B cell (primary cell): ENCODE data around the gene SLC22A17. TPM values are rescaled to one million over a fixed set of nuclear protein-coding genes. Genes with fewer than 3 reads are reported as not detected.

ENCODE experiments used
- ATAC-seq: fragments of 200-7000 bp; cut with Tn5 transposase; one replicate; pipeline ENCODE4 v1.10.0; 2021; ENCODE audit warnings: low read depth, mild to moderate bottlenecking, moderate number of reproducible peaks, moderate library complexity
- CTCF ChIA-PET: fragments of 350-600 bp; sonication (Branson Sonifier 250); formaldehyde crosslinking; loops from one replicate; lab custom pipeline; 2021; ENCODE audit warnings: antibody characterized with exemption, inconsistent platforms; lab: Charles Lee
- POLR2A ChIA-PET: fragments of 350-600 bp; sonication (Branson Sonifier 250); formaldehyde crosslinking; loops from one replicate; lab custom pipeline; 2021; ENCODE audit warnings: antibody characterized with exemption; lab: Charles Lee
- DNase-seq: peaks from one replicate; pipeline ENCODE4 v3.0.0; 2013
- H2AFZ ChIP-seq: 2 replicates; pipeline ENCODE4 v1.6.1; 2012; ENCODE audit warnings: mild to moderate bottlenecking, low read depth, low read length; ENCODE audit not compliant: insufficient read depth, poor library complexity, severe bottlenecking
- H3K27ac ChIP-seq, 2 donors: 1 replicate in 1 of 2; 2 replicates in 1 of 2; pipeline ENCODE4 v1.5.1; 2012 to 2013; ENCODE audit warnings: low read length in 2 of 2, mild to moderate bottlenecking in 2 of 2, moderate library complexity in 1 of 2
- H3K27me3 ChIP-seq, 4 experiments: fragments of 200-600 bp in 1 of 4; sonication (generic) in 1 of 4; replicated peaks in 1 of 4; 1 replicate in 2 of 4; 2 replicates in 2 of 4; pipeline versions ENCODE4 v1.6.1 to v1.7.0; 2013 to 2016; ENCODE audit warnings: low read length in 3 of 4, mild to moderate bottlenecking in 2 of 4, mixed read lengths in 1 of 4, moderate library complexity in 1 of 4; ENCODE audit not compliant: insufficient read depth in 4 of 4, control insufficient read depth in 3 of 4; ENCODE audit errors: control extremely low read depth in 1 of 4
- H3K36me3 ChIP-seq, 2 experiments: replicated peaks in 1 of 2; 1 replicate in 1 of 2; 2 replicates in 1 of 2; pipeline versions ENCODE4 v1.6.1 to v1.7.1; 2013; ENCODE audit warnings: low read length in 1 of 2; ENCODE audit not compliant: insufficient read depth in 2 of 2, control insufficient read depth in 1 of 2; ENCODE audit errors: control extremely low read depth in 1 of 2, extremely low read depth in 1 of 2
- H3K4me1 ChIP-seq, 2 donors: fragments of 200-600 bp in 1 of 2; sonication (generic) in 1 of 2; 1 replicate in 1 of 2; 2 replicates in 1 of 2; pipeline versions ENCODE4 v1.5.1 to v1.6.1; 2013 to 2017; ENCODE audit warnings: low read length in 2 of 2; ENCODE audit not compliant: control insufficient read depth in 2 of 2, insufficient read depth in 2 of 2
- H3K4me2 ChIP-seq: replicated peaks from 2 replicates; pipeline ENCODE3; 2012; ENCODE audit warnings: mild to moderate bottlenecking, low read depth, low read length; ENCODE audit not compliant: poor library complexity, severe bottlenecking
- H3K4me3 ChIP-seq, 5 experiments: fragments of 200-600 bp in 1 of 5; sonication (generic) in 1 of 5; 1 replicate in 3 of 5; 2 replicates in 2 of 5; pipeline versions ENCODE4 v1.5.1 to v1.7.0; 2011 to 2016; ENCODE audit warnings: low read length in 4 of 5, mild to moderate bottlenecking in 4 of 5, low read depth in 2 of 5, control low read depth in 1 of 5, moderate library complexity in 1 of 5; ENCODE audit not compliant: insufficient read depth in 1 of 5; ENCODE audit errors: control extremely low read depth in 1 of 5, extremely low read depth in 1 of 5
- H3K79me2 ChIP-seq: fragments of 200-600 bp; sonication (generic); one replicate; pipeline ENCODE4 v1.6.0; 2016; ENCODE audit warnings: low read length; ENCODE audit not compliant: control insufficient read depth, insufficient read depth
- H3K9ac ChIP-seq: fragments of 200-600 bp; sonication (generic); 2 replicates; pipeline ENCODE4 v1.6.1; 2017; ENCODE audit warnings: mild to moderate bottlenecking, low read length, moderate library complexity
- H3K9me3 ChIP-seq, 3 donors: one replicate each; pipeline versions ENCODE4 v1.6.1 to v1.7.1; 2013; ENCODE audit warnings: low read length in 2 of 3; ENCODE audit not compliant: control insufficient read depth in 2 of 3, insufficient read depth in 1 of 3; ENCODE audit errors: control extremely low read depth in 1 of 3
- H4K20me1 ChIP-seq: 2 replicates; pipeline ENCODE4 v1.6.0; 2012; ENCODE audit warnings: mild to moderate bottlenecking, low read length; ENCODE audit not compliant: insufficient read depth, control insufficient read depth, poor library complexity, severe bottlenecking
- H3K27ac Mint-ChIP-seq: one replicate; pipeline ENCODE4 v1.8.0; 2021; ENCODE audit warnings: mixed read lengths
- H3K27me3 Mint-ChIP-seq: one replicate; pipeline ENCODE4 v1.8.0; 2021; ENCODE audit warnings: mixed read lengths
- H3K4me1 Mint-ChIP-seq: one replicate; pipeline ENCODE4 v1.8.0; 2021; ENCODE audit warnings: mixed read lengths
- H3K4me3 Mint-ChIP-seq: one replicate; pipeline ENCODE4 v1.8.0; 2021; ENCODE audit warnings: mixed read lengths
- H3K9me3 Mint-ChIP-seq: one replicate; pipeline ENCODE4 v1.8.0; 2022; ENCODE audit warnings: mixed read lengths; ENCODE audit not compliant: insufficient read depth
- CTCF ChIP-seq: fragments of 200-600 bp; IDR thresholded peaks from one replicate; pipeline ENCODE4 v1.8.0; 2022; ENCODE audit warnings: antibody characterized with exemption, mild to moderate bottlenecking
- EZH2 ChIP-seq: IDR thresholded peaks from 2 replicates; pipeline ENCODE4 v1.6.1; 2012; ENCODE audit warnings: borderline replicate concordance, low read depth, mild to moderate bottlenecking, moderate library complexity, low read length; ENCODE audit not compliant: insufficient read depth, poor library complexity, severe bottlenecking
- WGBS: methylation state at CpG from one replicate; pipeline ENCODE4 v1.1.5; 2013; ENCODE audit warnings: missing lambda C conversion rate; ENCODE audit not compliant: insufficient coverage; 5-methylcytosine and 5-hydroxymethylcytosine counted together
- intact Hi-C: fragments of 100-400 bp; cut with micrococcal nuclease; formaldehyde crosslinking; loops from one replicate; pipeline ENCODE4 v1.10.0; 2022
- polyA plus RNA-seq: library from polyadenylated mRNA; depleted of rRNA; stranded (reverse); fragments of >200 nt; gene quantifications from 2 replicates; pipeline ENCODE4 v1.2.3, GENCODE V29; 2012
- total RNA-seq, 2 donors: library from RNA; stranded (reverse); fragments of 120-200 nt in 1 of 2; gene quantifications; 1 replicate in 1 of 2; 2 replicates in 1 of 2; pipeline versions ENCODE4 v1.2.3 to v1.2.4, GENCODE V29; 2013 to 2022

Gene SLC22A17
- total and polyA plus RNA-seq, 2 donors (not counting 1 experiment from before 2014, with no cell fraction given) = 0.89 to 0.92 TPM

- no peak overlapping the region for H3K4me3 Mint-ChIP-seq
- peaks cover 7 to 32% of the 10 kb centered on the region in 2 experiments for H3K36me3 ChIP-seq
- WGBS = 96% methylated on average over 14 of the region's 18 CpGs
- H3K4me1 Mint-ChIP-seq = peaks cover 35% of the 10 kb centered on the region
- no peak overlapping the region for H2AFZ ChIP-seq
- H3K4me3 ChIP-seq = no peak overlapping the region
- peaks cover 15% of the 10 kb centered on the region for H3K79me2 ChIP-seq
- ChIA-PET POLR2A (interaction anchor here (4.4 kb wide), 1 partner anchor 22 kb away, joined by 84 read pairs; the partner anchor contains the start of gene PPP1R3E), CTCF (interaction anchor here (1.1 to 6.7 kb wide), 5 partner anchors 22 to 239 kb away, joined by 3 to 56 read pairs (median 21); partner anchors contain the start of gene PPP1R3E)
- H3K9me3 Mint-ChIP-seq = no peaks in the 10 kb centered on the region
- no peaks in the 10 kb centered on the region for H3K27me3 ChIP-seq
- H3K27ac ChIP-seq = no peak overlapping the region
- peaks cover 13% of the 10 kb centered on the region for H4K20me1 ChIP-seq
- intact Hi-C loops = no loop called here
- DNase-seq (no peak), ATAC-seq (no peak)
- TF ChIP-seq CTCF (no peak), EZH2 (no peak)
- no peaks in the 10 kb centered on the region for H3K9me3 ChIP-seq
- no peak overlapping the region for H3K27ac Mint-ChIP-seq
- no peaks in the 10 kb centered on the region for H3K27me3 Mint-ChIP-seq
- H3K4me1 ChIP-seq = peaks cover 21 to 24% of the 10 kb centered on the region in 2 donors
- H3K9ac ChIP-seq = no peak overlapping the region
- no peak overlapping the region for H3K4me2 ChIP-seq
These were observed 28.7 kb downstream of the SLC22A17 start for GRCh38 chr14:23323838-23324454.
